Measurements from ENCODE around the gene TRIM38. TPM values are rescaled to one million over a fixed set of nuclear protein-coding genes. Genes with fewer than 3 reads are reported as not detected.

TRIM38 gene
- total RNA-seq, 4 donors from 2014 or later, result 7.7 to 9.0 (median 8.5) TPM

DNA sequence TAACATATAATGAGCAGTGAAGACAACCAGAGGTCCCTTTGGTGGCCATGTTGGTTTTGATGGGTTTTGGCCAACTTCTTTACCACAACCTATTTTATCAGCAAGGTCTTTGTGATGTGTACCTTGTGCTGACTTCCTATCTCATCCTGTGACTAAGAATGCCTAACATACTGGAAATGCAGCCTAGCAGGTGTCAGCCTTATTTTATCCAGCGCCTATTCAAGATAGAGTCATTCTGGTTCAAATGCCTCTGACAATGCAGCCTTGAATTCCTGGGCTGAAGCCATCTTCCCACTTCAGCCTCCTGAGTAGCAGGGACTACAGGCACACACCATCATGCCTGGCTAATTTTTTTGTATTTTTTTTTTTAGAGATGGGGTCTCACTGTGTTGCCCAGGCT lies 7.8 kb upstream of the TRIM38 start:
- Histone ChIP-seq H3K4me3 (no peak overlapping the region), H3K27me3 (no peaks in the 10 kb centered on the region), H3K9me3 (no peaks in the 10 kb centered on the region), H3K36me3 (no peaks in the 10 kb centered on the region), H3K27ac (no peak overlapping the region), H3K4me1 (peaks cover 0 to 11% (median 0%) of the 10 kb centered on the region in 3 donors)
- TF ChIP-seq CTCF (IDR thresholded peaks at IDR 0.05), result no peak
- no peak for TF ChIP-seq POLR2A (IDR thresholded peaks at IDR 0.05)
- intact Hi-C loops (cut with DNase I), result no loop called here
- 57 to 80% methylated on average over 1 of the region's 1 CpG for WGBS, 2 donors
- no peak for DNase-seq

- Histone ChIP-seq H3K4me3 (no peak overlapping the region), H3K27ac (no peak overlapping the region), H3K36me3 (no peaks in the 10 kb centered on the region), H3K9me3 (no peaks in the 10 kb centered on the region), H3K4me1 (peaks cover 0 to 12% (median 0%) of the 10 kb centered on the region in 3 donors), H3K27me3 (no peaks in the 10 kb centered on the region)
- no peak for TF ChIP-seq POLR2A (IDR thresholded peaks at IDR 0.05)
- TF ChIP-seq CTCF (IDR thresholded peaks at IDR 0.05), result no peak
- 48 to 66% methylated on average over 2 to 3 of the region's 3 CpGs for WGBS, 2 donors
- intact Hi-C loops (cut with DNase I), result no loop called here
- DNase-seq, result no peak
Observed at GRCh38 chr6:25956226-25956625, 6.4 kb upstream of the TRIM38 start.

GRCh38 chr6:25958700-25959162 lies 3.9 kb upstream of the TRIM38 start:
- Histone ChIP-seq H3K4me3 (no peak overlapping the region), H3K27me3 (no peaks in the 10 kb centered on the region), H3K9me3 (no peaks in the 10 kb centered on the region), H3K36me3 (no peaks in the 10 kb centered on the region), H3K4me1 (peaks cover 7 to 31% (median 7%) of the 10 kb centered on the region in 3 donors), H3K27ac (peak overlapping the region in 1 of 4 donors; percentile 39)
- TF ChIP-seq POLR2A (IDR thresholded peaks at IDR 0.05), result no peak
- TF ChIP-seq CTCF (IDR thresholded peaks at IDR 0.05), result no peak
- 53 to 55% methylated on average over 3 of the region's 3 CpGs for WGBS, 2 donors
- no peak for DNase-seq
- intact Hi-C loops (cut with DNase I), result no loop called here

GRCh38 chr6:25959890-25960536 lies 2.6 kb upstream of the TRIM38 start:
- H3K36me3 ChIP-seq, result peaks cover 0 to 5% (median 3%) of the 10 kb centered on the region in 3 donors

More at GRCh38 chr6:25959890-25960536, 2.6 kb upstream of the TRIM38 start:
- H3K9me3 ChIP-seq, result no peaks in the 10 kb centered on the region
- TF ChIP-seq POLR2A (IDR thresholded peaks at IDR 0.05), result no peak
- TF ChIP-seq CTCF (IDR thresholded peaks at IDR 0.05), result no peak
- no peaks in the 10 kb centered on the region for H3K27me3 ChIP-seq
- intact Hi-C loops (cut with DNase I), result no loop called here
- H3K4me3 ChIP-seq, result no peak overlapping the region
- no peak for DNase-seq
- H3K4me1 ChIP-seq, result peaks cover 7 to 43% (median 18%) of the 10 kb centered on the region in 3 donors
- 50 to 64% methylated on average over 2 of the region's 2 CpGs for WGBS, 2 donors
- no peak overlapping the region for H3K27ac ChIP-seq

Data from esophagus squamous epithelium (tissue), 5 donors.